ENCODE measurements around the gene AKTIP.
"Not testable (repeated sequence)": the region's sequence is repeated elsewhere in the genome, so short reads cannot be mapped to it uniquely, and the experiment has no call there.

The AKTIP gene

GRCh38 chr16:53515811-53516210 is 12.8 kb upstream of the AKTIP start:
- no peak overlapping the region for H3K4me3 ChIP-seq (ENCODE audit: low read depth, low read length)
- DNase-seq (ENCODE audit: low read depth), result no peak
- TF ChIP-seq MYC (IDR thresholded peaks at IDR 0.05; ENCODE audit: low read depth, low read length) (no peak), CTCF (IDR thresholded peaks at IDR 0.05; ENCODE audit: low read depth, low read length) (no peak), MAX (IDR thresholded peaks at IDR 0.05; ENCODE audit: low read depth, low read length) (no peak)

GRCh38 chr16:53515259-53515658 is 12.2 kb upstream of the AKTIP start:
- H3K4me3 ChIP-seq (ENCODE audit: low read depth, low read length), result no peak overlapping the region
- TF ChIP-seq MAX (IDR thresholded peaks at IDR 0.05; ENCODE audit: low read depth, low read length) (no peak), MYC (IDR thresholded peaks at IDR 0.05; ENCODE audit: low read depth, low read length) (no peak), POLR2A (IDR thresholded peaks at IDR 0.05; ENCODE audit: extremely low read depth, insufficient read length) (no peak), CTCF (IDR thresholded peaks at IDR 0.05; ENCODE audit: low read depth, low read length) (no peak)
- DNase-seq (ENCODE audit: low read depth), result no peak

GRCh38 chr16:53512795-53513194 is 9.8 kb upstream of the AKTIP start:
- not testable (repeated sequence) for H3K4me3 ChIP-seq (ENCODE audit: low read depth, low read length); DNase-seq (ENCODE audit: low read depth)

DNA sequence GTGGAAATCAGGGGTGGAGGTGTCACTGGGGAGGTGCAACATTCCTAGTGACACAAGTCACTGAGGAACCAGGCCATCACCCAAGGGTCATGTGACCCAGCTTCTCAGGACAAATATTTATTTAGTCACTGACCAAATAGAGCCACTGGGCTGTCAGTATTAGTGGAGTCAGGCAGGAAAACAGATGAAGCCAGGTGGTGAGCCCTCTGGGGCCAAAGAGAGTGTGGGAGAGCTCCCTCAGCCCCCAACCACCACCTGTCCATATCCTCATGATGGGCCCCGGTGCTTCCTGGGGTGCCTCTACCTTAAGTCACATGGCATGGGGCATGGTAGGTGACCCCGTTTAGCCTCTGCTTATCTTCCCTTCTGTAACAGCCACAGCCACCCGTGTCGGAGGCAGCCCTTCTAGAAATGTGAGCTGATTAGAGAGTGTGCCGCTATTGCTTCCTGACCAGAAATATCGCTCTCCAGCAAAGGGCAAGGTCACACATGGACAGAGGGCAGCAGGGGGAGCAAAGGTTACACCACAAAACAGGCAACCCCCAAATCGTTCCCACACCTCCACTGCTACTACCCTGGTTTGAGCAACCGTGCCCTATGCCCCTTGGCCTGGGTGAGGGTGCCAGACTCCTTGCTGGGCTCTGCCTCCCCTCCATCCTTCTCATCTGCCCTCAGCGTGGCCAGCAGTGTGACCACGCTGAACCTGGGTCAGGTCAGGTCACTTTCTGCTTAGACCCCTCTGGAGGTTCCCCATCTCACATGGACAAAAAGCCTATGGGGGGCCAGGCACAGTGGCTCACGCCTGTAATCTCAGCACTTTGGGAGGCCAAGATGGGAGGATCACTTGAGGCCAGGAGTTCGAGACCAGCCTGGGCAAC is 8.6 kb upstream of the AKTIP start:
- DNase-seq (ENCODE audit: low read depth), result no peak
- H3K4me3 ChIP-seq (ENCODE audit: low read depth, low read length), result no peak overlapping the region
- TF ChIP-seq CTCF (IDR thresholded peaks at IDR 0.05; ENCODE audit: low read depth, low read length), result no peak

DNA sequence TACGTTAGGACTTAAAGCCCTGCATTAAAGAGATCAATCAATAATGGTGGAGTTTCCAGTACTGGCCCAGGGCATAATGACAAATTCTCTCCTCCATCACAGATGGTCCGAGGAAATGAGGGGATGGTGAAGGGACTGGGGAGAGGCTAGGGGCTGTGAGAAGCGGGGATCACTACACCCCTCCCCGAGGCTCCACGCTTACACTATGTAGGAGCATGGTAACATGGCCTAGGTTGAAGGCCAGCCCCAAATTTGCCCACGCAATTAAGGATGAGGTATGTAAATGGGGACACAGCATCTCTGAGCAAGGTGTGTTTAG is 8.0 kb upstream of the AKTIP start:
- TF ChIP-seq CTCF (IDR thresholded peaks at IDR 0.05; ENCODE audit: low read depth, low read length) (no peak), POLR2A (IDR thresholded peaks at IDR 0.05; ENCODE audit: extremely low read depth, insufficient read length) (no peak), MAX (IDR thresholded peaks at IDR 0.05; ENCODE audit: low read depth, low read length) (no peak), MYC (IDR thresholded peaks at IDR 0.05; ENCODE audit: low read depth, low read length) (no peak)
- H3K4me3 ChIP-seq (ENCODE audit: low read depth, low read length), result no peak overlapping the region
- DNase-seq (ENCODE audit: low read depth), result no peak

DNA sequence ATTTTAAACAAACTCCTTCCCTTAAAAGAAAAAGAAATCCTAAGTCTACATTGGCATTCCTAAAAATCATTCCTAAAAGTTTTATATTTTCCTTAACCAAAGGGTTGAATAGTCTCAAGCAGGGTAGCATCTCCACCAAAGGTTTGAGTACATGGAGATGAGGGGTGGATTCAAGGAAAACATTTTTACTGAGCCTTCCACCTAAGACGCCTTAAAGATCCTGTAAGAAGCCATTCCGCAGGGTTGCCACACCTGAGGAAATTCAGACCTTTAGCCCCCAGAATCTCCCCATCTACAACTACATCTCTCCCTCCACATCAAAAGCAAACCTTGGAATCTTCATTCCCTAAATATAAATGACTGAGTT is 7.7 kb upstream of the AKTIP start:
- TF ChIP-seq MYC (IDR thresholded peaks at IDR 0.05; ENCODE audit: low read depth, low read length), result no peak
- TF ChIP-seq POLR2A (IDR thresholded peaks at IDR 0.05; ENCODE audit: extremely low read depth, insufficient read length), result no peak
- no peak for TF ChIP-seq CTCF (IDR thresholded peaks at IDR 0.05; ENCODE audit: low read depth, low read length)
- TF ChIP-seq MAX (IDR thresholded peaks at IDR 0.05; ENCODE audit: low read depth, low read length), result no peak
- no peak overlapping the region for H3K4me3 ChIP-seq (ENCODE audit: low read depth, low read length)
- no peak for DNase-seq (ENCODE audit: low read depth)

All from NB4 (cell line).